Psoas muscle (tissue), 8 donors: ENCODE measurements around the gene SERPINB4. TPM values are rescaled to one million over a fixed set of nuclear protein-coding genes. Genes with fewer than 3 reads are reported as not detected.

Experiments used
- ATAC-seq, 4 donors: fragments of 200-7000 bp; cut with Tn5 transposase; one replicate each; pipeline ENCODE4 v1.9.1; 2020; ENCODE audit warnings: moderate library complexity in 3 of 4, mild to moderate bottlenecking in 2 of 4
- DNase-seq, 2 donors: peaks; one replicate each; pipeline ENCODE4 v3.0.0-alpha.2; 2020
- H3K27ac ChIP-seq: fragments of 200-600 bp; one replicate; pipeline ENCODE4 v1.8.0; 2022
- H3K27me3 ChIP-seq, 3 donors: fragments of 200-600 bp in 1 of 3; one replicate each; pipeline versions ENCODE4 v1.6.1 to v1.8.0; 2013 to 2022; ENCODE audit warnings: low read length in 2 of 3, mild to moderate bottlenecking in 2 of 3, moderate library complexity in 1 of 3; ENCODE audit not compliant: insufficient read depth in 3 of 3
- H3K36me3 ChIP-seq, 2 donors: fragments of 200-600 bp in 1 of 2; one replicate each; pipeline versions ENCODE4 v1.6.1 to v1.8.0; 2013 to 2022; ENCODE audit warnings: low read depth in 1 of 2, mild to moderate bottlenecking in 1 of 2, moderate library complexity in 1 of 2; ENCODE audit not compliant: insufficient read depth in 1 of 2
- H3K4me1 ChIP-seq: fragments of 200-600 bp; one replicate; pipeline ENCODE4 v1.8.0; 2022
- H3K4me3 ChIP-seq: fragments of 200-600 bp; one replicate; pipeline ENCODE4 v1.8.0; 2022; ENCODE audit warnings: mild to moderate bottlenecking
- H3K9me3 ChIP-seq: fragments of 200-600 bp; one replicate; pipeline ENCODE4 v1.8.0; 2022
- CTCF ChIP-seq: fragments of 200-600 bp; IDR thresholded peaks from one replicate; pipeline ENCODE4 v1.8.0; 2022; ENCODE audit warnings: antibody characterized with exemption
- WGBS, 3 donors: extraction: QIAGEN DNeasy Blood & Tissue Kit; methylation state at CpG; one replicate each; pipeline versions ENCODE4 v1.1.6 to v1.1.7; 2013; 5-methylcytosine and 5-hydroxymethylcytosine counted together
- intact Hi-C, 2 donors: fragments of 100-400 bp; cut with DNase I; formaldehyde crosslinking; loops; one replicate each; pipeline versions ENCODE4 v1.11.0 to v1.14.2; 2022
- polyA plus RNA-seq, 3 donors: library from polyadenylated mRNA; stranded (reverse); fragments of 200-250 nt; gene quantifications; one replicate each; pipeline ENCODE4 v1.2.3, GENCODE V29; 2013
- total RNA-seq, 4 donors: library from RNA; stranded (reverse); fragmentation: NEBNext Ultra II Directional in 2 of 4; extraction: Animal tissue kit (Norgen Biotek cat#: 25700) in 2 of 4; gene quantifications; one replicate each; pipeline versions ENCODE4 v1.2.1 to v1.2.4, GENCODE V29; 2021 to 2023
- donor health status: healthy with polysubstance abuse.
- donor health status: DM: no; HTN: no; CAD: no; lungs with moderate emphysema.
- donor health status: Bipolar disorder and iron deficiency.
- donor health status: healthy.
- donor health status: DM: yes; HTN: yes; CAD: no.
- donor health status: DM: no; HTN: no; CAD: no.
- donor health status: DM: no; HTN: no; CAD: no.
- donor health status: DM: yes; HTN: yes; CAD: no.

SERPINB4 gene
- total and polyA plus RNA-seq, 7 donors, result 0.04 TPM; not detected in 6

- H3K27ac ChIP-seq, result no peak overlapping the region
- H3K4me3 ChIP-seq, result no peak overlapping the region
- no peaks in the 10 kb centered on the region for H3K9me3 ChIP-seq
- WGBS, 3 donors, result 79 to 82% (median 79%) methylated on average over 3 of the region's 3 CpGs
- no peaks in the 10 kb centered on the region for H3K36me3 ChIP-seq
- no peak for ATAC-seq
- intact Hi-C loops, result no loop called here
- no peaks in the 10 kb centered on the region for H3K27me3 ChIP-seq
- H3K4me1 ChIP-seq, result no peaks in the 10 kb centered on the region
- TF ChIP-seq CTCF, result no peak
- DNase-seq, result no peak
These were observed 52.9 kb downstream of the SERPINB4 start for GRCh38 chr18:63590966-63591695.

- ATAC-seq, result no peak
- 52 to 70% (median 56%) methylated on average over 2 of the region's 2 CpGs for WGBS, 3 donors
These were observed 53.7 kb downstream of the SERPINB4 start for GRCh38 chr18:63590373-63590772.

GRCh38 chr18:63588909-63589308 lies 55.1 kb downstream of the SERPINB4 start:
- no peaks in the 10 kb centered on the region for H3K36me3 ChIP-seq
- DNase-seq, result no peak
- H3K9me3 ChIP-seq, result no peaks in the 10 kb centered on the region
- H3K4me3 ChIP-seq, result no peak overlapping the region
- no peaks in the 10 kb centered on the region for H3K27me3 ChIP-seq
- 51 to 62% (median 53%) methylated on average over 5 of the region's 5 CpGs for WGBS, 3 donors
- no peak for ATAC-seq
- H3K27ac ChIP-seq, result no peak overlapping the region
- intact Hi-C loops, result no loop called here
- no peaks in the 10 kb centered on the region for H3K4me1 ChIP-seq
- no peak for TF ChIP-seq CTCF

More at GRCh38 chr18:63590373-63590772, 53.7 kb downstream of the SERPINB4 start:
- Histone ChIP-seq H3K4me1 (no peaks in the 10 kb centered on the region), H3K4me3 (no peak overlapping the region), H3K27me3 (no peaks in the 10 kb centered on the region), H3K27ac (no peak overlapping the region), H3K36me3 (no peaks in the 10 kb centered on the region), H3K9me3 (no peaks in the 10 kb centered on the region)
- no peak for DNase-seq
- intact Hi-C loops, result no loop called here
- TF ChIP-seq CTCF, result no peak

Other genes with a start within 250 kb of the SERPINB4 start
- gene VPS4B, start 221.8 kb downstream of the SERPINB4 start, total RNA-seq, result 10 to 100 TPM; 17.7 to 24.8 (median 20.9) TPM
- 10 to 100 TPM in 1 of 3 donors, 1 to 10 TPM in 2; 8.4 to 17.9 (median 9.0) TPM for gene VPS4B, start 221.8 kb downstream of the SERPINB4 start, polyA plus RNA-seq
- not detected for gene SERPINB5, start 167.3 kb downstream of the SERPINB4 start, total RNA-seq
- under 1 TPM in 2 of 3 donors, not detected in 1; 0.03 TPM for gene SERPINB5, start 167.3 kb downstream of the SERPINB4 start, polyA plus RNA-seq
- not detected for gene SERPINB12, start 101.9 kb downstream of the SERPINB4 start, total RNA-seq
- gene SERPINB12, start 101.9 kb downstream of the SERPINB4 start, polyA plus RNA-seq, result not detected
- not detected for gene SERPINB13, start 56.9 kb downstream of the SERPINB4 start, total RNA-seq
- not detected for gene SERPINB13, start 56.9 kb downstream of the SERPINB4 start, polyA plus RNA-seq
- under 1 TPM in 1 of 4 donors, not detected in 3; 0.12 TPM for gene SERPINB3, start 17.6 kb upstream of the SERPINB4 start, total RNA-seq
- under 1 TPM; 0.03 to 0.08 (median 0.06) TPM for gene SERPINB3, start 17.6 kb upstream of the SERPINB4 start, polyA plus RNA-seq
- gene SERPINB11, start 58.7 kb upstream of the SERPINB4 start, total RNA-seq, result not detected
- gene SERPINB11, start 58.7 kb upstream of the SERPINB4 start, polyA plus RNA-seq, result not detected
- not detected for gene SERPINB7, start 131.2 kb upstream of the SERPINB4 start, total RNA-seq
- gene SERPINB7, start 131.2 kb upstream of the SERPINB4 start, polyA plus RNA-seq, result not detected
- under 1 TPM in 2 of 4 donors, not detected in 2; 0.20 to 0.22 TPM for gene SERPINB2, start 243.4 kb upstream of the SERPINB4 start, total RNA-seq
- under 1 TPM in 2 of 3 donors, not detected in 1; 0.03 to 0.15 TPM for gene SERPINB2, start 243.4 kb upstream of the SERPINB4 start, polyA plus RNA-seq